A549 (cell line): ENCODE results near the gene PXT1.

Experiments used
- BHLHE40 ChIP-seq: IDR thresholded peaks from 2 replicates; pipeline ENCODE4 v1.6.1; 2012; ENCODE audit warnings: low read depth, low read length, inconsistent platforms
- CBX2 ChIP-seq: fragments of 200-600 bp; sonication (generic); IDR thresholded peaks from 2 replicates; pipeline ENCODE4 v1.6.1; 2016; ENCODE audit warnings: low read depth, mild to moderate bottlenecking, borderline replicate concordance
- CEBPB ChIP-seq, 2 experiments: fragments of >200 bp in 1 of 2; sonication (Bioruptor Twin) in 1 of 2; formaldehyde crosslinking in 1 of 2; IDR thresholded peaks; 2 replicates each; pipeline ENCODE4 v1.6.1; 2012 to 2016
- EHF ChIP-seq: fragments of 250-450 bp; sonication (Bioruptor Pico); IDR thresholded peaks from 2 replicates; pipeline ENCODE4 v1.5.0; 2020; ENCODE audit warnings: mild to moderate bottlenecking
- EP300 ChIP-seq, 2 experiments: fragments of >200 bp; sonication (Bioruptor Twin); formaldehyde crosslinking; IDR thresholded peaks; 2 replicates in 1 of 2; 3 replicates in 1 of 2; pipeline ENCODE4 v1.6.1; 2016 to 2017
- HDAC2 ChIP-seq: fragments of 200-600 bp; sonication (generic); IDR thresholded peaks from 2 replicates; pipeline ENCODE4 v1.6.1; 2016
- MAFK ChIP-seq: fragments of 450-650 bp; IDR thresholded peaks from 2 replicates; pipeline ENCODE4 v1.6.1; 2014; ENCODE audit not compliant: partially characterized antibody
- POLR2A ChIP-seq: IDR thresholded peaks from 2 replicates; pipeline ENCODE4 v1.6.1; 2012; ENCODE audit warnings: mild to moderate bottlenecking, low read length
- TP53 ChIP-seq: fragments of 250-450 bp; sonication (Bioruptor Pico); IDR thresholded peaks from 2 replicates; pipeline ENCODE4 v1.5.0; 2021; ENCODE audit warnings: mild to moderate bottlenecking, moderate library complexity
- ZNF302 ChIP-seq: fragments of 250-450 bp; sonication (Bioruptor Pico); IDR thresholded peaks from 2 replicates; pipeline ENCODE4 v1.9.0; 2021; ENCODE audit warnings: inconsistent platforms, mild to moderate bottlenecking, moderate library complexity
- TF ChIP-seq, protein P1 (sequence below): fragments of >200 bp; sonication (Bioruptor Twin); formaldehyde crosslinking; IDR thresholded peaks from 3 replicates; pipeline ENCODE4 v1.5.1; 2016
- TF ChIP-seq, protein P2 (sequence below): fragments of 200-600 bp; sonication (generic); IDR thresholded peaks from 2 replicates; pipeline ENCODE4 v1.6.1; 2016; ENCODE audit warnings: antibody characterized with exemption, mild to moderate bottlenecking, moderate library complexity
- TF ChIP-seq, protein P3 (sequence below): IDR thresholded peaks from 2 replicates; pipeline ENCODE4 v1.6.1; 2012

DNA sequence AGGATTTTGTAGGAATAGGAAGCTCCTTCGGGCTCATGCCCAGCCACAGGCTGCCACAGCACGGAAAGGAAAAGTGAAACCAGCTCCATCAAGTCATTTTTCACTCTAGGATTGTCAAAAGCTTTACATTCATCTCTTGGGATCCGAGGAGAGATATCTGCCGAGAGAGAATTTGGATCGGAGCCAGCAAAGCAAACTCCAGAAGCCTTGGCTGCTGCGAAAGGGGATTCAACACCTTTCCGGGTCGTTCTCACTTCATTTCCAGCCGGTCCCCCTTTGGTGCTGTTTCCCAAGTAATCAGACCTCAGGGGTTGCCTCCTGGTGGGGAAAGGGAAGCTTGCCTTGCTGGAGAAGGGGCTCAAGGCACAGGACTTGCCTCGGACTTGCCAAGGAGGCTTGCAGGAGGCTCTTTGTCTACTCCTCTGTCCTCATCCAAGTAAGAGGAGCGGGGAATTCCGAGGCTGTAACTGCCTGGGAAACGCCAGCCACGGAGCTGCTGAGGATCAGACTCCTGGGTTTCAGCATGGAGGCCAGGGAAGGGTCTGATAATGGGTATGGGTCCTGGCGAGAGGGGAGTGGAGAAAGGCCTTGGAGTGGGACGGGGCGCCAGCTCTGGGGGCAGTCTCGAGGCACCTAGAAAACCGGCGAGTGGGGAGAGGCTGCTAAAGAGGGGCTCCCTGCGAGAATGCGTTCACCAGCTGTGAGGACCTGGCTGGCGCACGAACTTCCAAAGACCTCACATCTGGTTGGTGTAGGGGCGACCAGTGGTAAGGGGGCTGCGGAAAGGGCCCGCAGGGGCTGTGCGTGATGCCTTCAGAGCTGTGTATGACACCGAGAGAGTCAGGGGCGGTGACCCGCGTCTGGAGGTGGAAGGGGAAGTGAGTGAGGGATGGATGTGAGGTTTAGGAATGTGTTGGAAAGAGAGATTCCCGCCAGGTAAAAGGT lies 55.9 kb downstream of the PXT1 start:
- no peak for TF ChIP-seq MAFK
- no peak for TF ChIP-seq HDAC2
- TF ChIP-seq ZNF302 (CRISPR knock-in tag): no peak
- TF ChIP-seq TP53 (CRISPR knock-in tag): no peak
- TF ChIP-seq EP300 (IDR thresholded peaks at IDR 0.05): no peak
- TF ChIP-seq, protein P1, sequence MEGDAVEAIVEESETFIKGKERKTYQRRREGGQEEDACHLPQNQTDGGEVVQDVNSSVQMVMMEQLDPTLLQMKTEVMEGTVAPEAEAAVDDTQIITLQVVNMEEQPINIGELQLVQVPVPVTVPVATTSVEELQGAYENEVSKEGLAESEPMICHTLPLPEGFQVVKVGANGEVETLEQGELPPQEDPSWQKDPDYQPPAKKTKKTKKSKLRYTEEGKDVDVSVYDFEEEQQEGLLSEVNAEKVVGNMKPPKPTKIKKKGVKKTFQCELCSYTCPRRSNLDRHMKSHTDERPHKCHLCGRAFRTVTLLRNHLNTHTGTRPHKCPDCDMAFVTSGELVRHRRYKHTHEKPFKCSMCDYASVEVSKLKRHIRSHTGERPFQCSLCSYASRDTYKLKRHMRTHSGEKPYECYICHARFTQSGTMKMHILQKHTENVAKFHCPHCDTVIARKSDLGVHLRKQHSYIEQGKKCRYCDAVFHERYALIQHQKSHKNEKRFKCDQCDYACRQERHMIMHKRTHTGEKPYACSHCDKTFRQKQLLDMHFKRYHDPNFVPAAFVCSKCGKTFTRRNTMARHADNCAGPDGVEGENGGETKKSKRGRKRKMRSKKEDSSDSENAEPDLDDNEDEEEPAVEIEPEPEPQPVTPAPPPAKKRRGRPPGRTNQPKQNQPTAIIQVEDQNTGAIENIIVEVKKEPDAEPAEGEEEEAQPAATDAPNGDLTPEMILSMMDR: no peak
- TF ChIP-seq CEBPB (IDR thresholded peaks at IDR 0.05): no peak
- TF ChIP-seq, protein P2, sequence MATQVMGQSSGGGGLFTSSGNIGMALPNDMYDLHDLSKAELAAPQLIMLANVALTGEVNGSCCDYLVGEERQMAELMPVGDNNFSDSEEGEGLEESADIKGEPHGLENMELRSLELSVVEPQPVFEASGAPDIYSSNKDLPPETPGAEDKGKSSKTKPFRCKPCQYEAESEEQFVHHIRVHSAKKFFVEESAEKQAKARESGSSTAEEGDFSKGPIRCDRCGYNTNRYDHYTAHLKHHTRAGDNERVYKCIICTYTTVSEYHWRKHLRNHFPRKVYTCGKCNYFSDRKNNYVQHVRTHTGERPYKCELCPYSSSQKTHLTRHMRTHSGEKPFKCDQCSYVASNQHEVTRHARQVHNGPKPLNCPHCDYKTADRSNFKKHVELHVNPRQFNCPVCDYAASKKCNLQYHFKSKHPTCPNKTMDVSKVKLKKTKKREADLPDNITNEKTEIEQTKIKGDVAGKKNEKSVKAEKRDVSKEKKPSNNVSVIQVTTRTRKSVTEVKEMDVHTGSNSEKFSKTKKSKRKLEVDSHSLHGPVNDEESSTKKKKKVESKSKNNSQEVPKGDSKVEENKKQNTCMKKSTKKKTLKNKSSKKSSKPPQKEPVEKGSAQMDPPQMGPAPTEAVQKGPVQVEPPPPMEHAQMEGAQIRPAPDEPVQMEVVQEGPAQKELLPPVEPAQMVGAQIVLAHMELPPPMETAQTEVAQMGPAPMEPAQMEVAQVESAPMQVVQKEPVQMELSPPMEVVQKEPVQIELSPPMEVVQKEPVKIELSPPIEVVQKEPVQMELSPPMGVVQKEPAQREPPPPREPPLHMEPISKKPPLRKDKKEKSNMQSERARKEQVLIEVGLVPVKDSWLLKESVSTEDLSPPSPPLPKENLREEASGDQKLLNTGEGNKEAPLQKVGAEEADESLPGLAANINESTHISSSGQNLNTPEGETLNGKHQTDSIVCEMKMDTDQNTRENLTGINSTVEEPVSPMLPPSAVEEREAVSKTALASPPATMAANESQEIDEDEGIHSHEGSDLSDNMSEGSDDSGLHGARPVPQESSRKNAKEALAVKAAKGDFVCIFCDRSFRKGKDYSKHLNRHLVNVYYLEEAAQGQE: no peak
- TF ChIP-seq POLR2A: no peak
- no peak for TF ChIP-seq BHLHE40
- TF ChIP-seq, protein P3, sequence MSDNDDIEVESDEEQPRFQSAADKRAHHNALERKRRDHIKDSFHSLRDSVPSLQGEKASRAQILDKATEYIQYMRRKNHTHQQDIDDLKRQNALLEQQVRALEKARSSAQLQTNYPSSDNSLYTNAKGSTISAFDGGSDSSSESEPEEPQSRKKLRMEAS: no peak
- TF ChIP-seq EHF (CRISPR knock-in tag): no peak
- no peak for TF ChIP-seq CBX2
